IMR-90 (cell line): ENCODE data around the gene BASP1. TPM values are rescaled to one million over a fixed set of nuclear protein-coding genes. Genes with fewer than 3 reads are reported as not detected.

ENCODE experiments used
- ATAC-seq: fragments of 200-7000 bp; cut with Tn5 transposase; 2 replicates; pipeline ENCODE4 v1.9.1; 2020; ENCODE audit warnings: low read depth, mild to moderate bottlenecking, moderate library complexity
- BruUV-seq: library from RNA; stranded (reverse); fragments of 400-500 nt; replicated peaks from 2 replicates; lab custom pipeline; 2021; lab: Mats Ljungman, UMichigan
- CTCF ChIA-PET: fragments of 300-600 bp; formaldehyde crosslinking; extraction: SDS; loops from one replicate; lab custom pipeline; 2021; ENCODE audit warnings: antibody characterized with exemption; lab: Yijun Ruan, JAX
- POLR2A ChIA-PET: fragments of 300-600 bp; sonication (Branson Sonifier 250); formaldehyde crosslinking; loops from one replicate; lab custom pipeline; 2022; ENCODE audit warnings: antibody characterized with exemption; ENCODE audit not compliant: unreplicated experiment; lab: Charles Lee
- DNase-seq: peaks from one replicate; pipeline ENCODE4 v3.0.0; 2013
- H2AFZ ChIP-seq: replicated peaks from 2 replicates; pipeline ENCODE3; 2013; ENCODE audit warnings: low read length, mild to moderate bottlenecking; ENCODE audit not compliant: poor library complexity
- H2AK5ac ChIP-seq: 2 replicates; pipeline ENCODE4 v1.6.1; 2013; ENCODE audit warnings: low read depth, low read length, inconsistent platforms
- H2AK9ac ChIP-seq: replicated peaks from 2 replicates; pipeline ENCODE3; 2013; ENCODE audit warnings: mild to moderate bottlenecking, low read depth, low read length, moderate library complexity; ENCODE audit not compliant: poor library complexity
- H2BK120ac ChIP-seq: 2 replicates; pipeline ENCODE4 v1.6.1; 2013; ENCODE audit warnings: low read depth, low read length, inconsistent platforms
- H2BK15ac ChIP-seq: 3 replicates; pipeline ENCODE4 v1.6.1; 2013; ENCODE audit warnings: low read depth, low read length, inconsistent platforms
- H2BK20ac ChIP-seq: 2 replicates; pipeline ENCODE4 v1.6.1; 2013; ENCODE audit warnings: low read depth, mild to moderate bottlenecking, inconsistent platforms, low read length, moderate library complexity
- H2BK5ac ChIP-seq: 2 replicates; pipeline ENCODE4 v1.6.1; 2013; ENCODE audit warnings: mild to moderate bottlenecking, low read depth, low read length, inconsistent platforms; ENCODE audit not compliant: poor library complexity, severe bottlenecking
- H3K14ac ChIP-seq: replicated peaks from 2 replicates; pipeline ENCODE4 v1.6.1; 2013; ENCODE audit warnings: low read depth, low read length, inconsistent platforms
- H3K18ac ChIP-seq: 2 replicates; pipeline ENCODE4 v1.6.1; 2013; ENCODE audit warnings: low read depth, low read length, control low read depth
- H3K23ac ChIP-seq: 2 replicates; pipeline ENCODE4 v1.6.1; 2013; ENCODE audit warnings: low read depth, low read length, inconsistent platforms
- H3K27ac ChIP-seq: 2 replicates; pipeline ENCODE4 v1.5.1; 2013; ENCODE audit warnings: mild to moderate bottlenecking, control low read depth, low read length; ENCODE audit not compliant: insufficient read depth
- H3K27me3 ChIP-seq: 2 replicates; pipeline ENCODE4 v1.6.1; 2013; ENCODE audit warnings: low read length; ENCODE audit not compliant: control insufficient read depth, insufficient read depth
- H3K36me3 ChIP-seq: 2 replicates; pipeline ENCODE4 v1.6.1; 2013; ENCODE audit warnings: low read length, mixed read lengths; ENCODE audit not compliant: control insufficient read depth, insufficient read depth
- H3K4ac ChIP-seq: 2 replicates; pipeline ENCODE4 v1.6.1; 2013; ENCODE audit warnings: low read depth, low read length, inconsistent platforms
- H3K4me1 ChIP-seq: 2 replicates; pipeline ENCODE4 v1.6.1; 2013; ENCODE audit warnings: low read length, mixed read lengths; ENCODE audit not compliant: control insufficient read depth, insufficient read depth
- H3K4me2 ChIP-seq: 2 replicates; pipeline ENCODE4 v1.6.1; 2013; ENCODE audit warnings: low read depth, mild to moderate bottlenecking, control low read depth, low read length, moderate library complexity
- H3K4me3 ChIP-seq: 2 replicates; pipeline ENCODE4 v1.5.1; 2013; ENCODE audit warnings: low read depth, mild to moderate bottlenecking, control low read depth, low read length, moderate library complexity; ENCODE audit not compliant: insufficient read depth
- H3K56ac ChIP-seq: 2 replicates; pipeline ENCODE4 v1.6.1; 2013; ENCODE audit warnings: low read length, inconsistent platforms; ENCODE audit not compliant: insufficient read depth; ENCODE audit errors: extremely low read depth
- H3K79me1 ChIP-seq, 2 experiments: 2 replicates each; pipeline ENCODE4 v1.6.1; 2013; ENCODE audit warnings: low read length in 2 of 2, inconsistent platforms in 1 of 2, low read depth in 1 of 2
- H3K9ac ChIP-seq: 2 replicates; pipeline ENCODE4 v1.6.1; 2013; ENCODE audit warnings: low read depth, low read length, control low read depth
- H3K9me1 ChIP-seq: 2 replicates; pipeline ENCODE4 v1.6.1; 2013; ENCODE audit warnings: low read length, inconsistent platforms; ENCODE audit not compliant: insufficient read depth
- H3K9me3 ChIP-seq: 2 replicates; pipeline ENCODE4 v1.6.1; 2013; ENCODE audit warnings: low read length; ENCODE audit not compliant: control insufficient read depth, insufficient read depth
- H4K20me1 ChIP-seq: 2 replicates; pipeline ENCODE4 v1.6.1; 2013; ENCODE audit warnings: low read length, inconsistent platforms; ENCODE audit not compliant: insufficient read depth
- H4K5ac ChIP-seq: 2 replicates; pipeline ENCODE4 v1.6.1; 2013; ENCODE audit warnings: mild to moderate bottlenecking, low read depth, low read length, control low read depth
- H4K8ac ChIP-seq, 2 experiments: 2 replicates each; pipeline ENCODE4 v1.6.1; 2013; ENCODE audit warnings: low read depth in 2 of 2, low read length in 2 of 2, control low read depth in 1 of 2, inconsistent platforms in 1 of 2
- H4K91ac ChIP-seq: 2 replicates; pipeline ENCODE4 v1.6.1; 2013; ENCODE audit warnings: low read depth, low read length, inconsistent platforms; ENCODE audit not compliant: insufficient read depth
- MXI1 ChIP-seq: IDR thresholded peaks from 2 replicates; pipeline ENCODE4 v1.6.1; 2012; ENCODE audit warnings: low read depth, mild to moderate bottlenecking, low read length, moderate library complexity, borderline replicate concordance
- WGBS, 2 experiments: methylation state at CpG; one replicate each; pipeline versions ENCODE4 v1.1.5 to v1.1.7; 2013; ENCODE audit warnings: missing lambda C conversion rate in 2 of 2; ENCODE audit not compliant: insufficient read length in 1 of 2; ENCODE audit errors: extremely low coverage in 2 of 2; 5-methylcytosine and 5-hydroxymethylcytosine counted together
- dilution Hi-C: fragments of 300-500 bp; cut with HindIII; formaldehyde crosslinking; loops from one replicate; pipeline ENCODE4 v1.14.3; 2018; ENCODE audit warnings: low sequenced_read_pairs; ENCODE audit not compliant: unreplicated experiment
- in situ Hi-C: fragments of 300-500 bp; cut with MboI; formaldehyde crosslinking; loops from 3 replicates; pipeline ENCODE4 v1.14.3; 2019; ENCODE audit warnings: low sequenced_read_pairs, inconsistent platforms, mixed read lengths
- intact Hi-C: fragments of 100-400 bp; cut with micrococcal nuclease; formaldehyde crosslinking; loops from 2 replicates; pipeline ENCODE4 v1.10.0; 2022
- polyA plus RNA-seq, 3 experiments: library from polyadenylated mRNA; depleted of rRNA; stranded (reverse); fragments of >200 nt; gene quantifications; 2 replicates each; pipeline ENCODE4 v1.2.3, GENCODE V29; 2012; ENCODE audit warnings: low replicate concordance in 1 of 3
- total RNA-seq: library from RNA; depleted of rRNA; stranded (reverse); fragments of >200 nt; gene quantifications from 2 replicates; pipeline ENCODE4 v1.2.3, GENCODE V29; 2012

The BASP1 gene
- total and polyA plus RNA-seq, 2 of the 4 experiments (the other 2 are of a cell fraction), result 39.6 to 103 TPM

DNA sequence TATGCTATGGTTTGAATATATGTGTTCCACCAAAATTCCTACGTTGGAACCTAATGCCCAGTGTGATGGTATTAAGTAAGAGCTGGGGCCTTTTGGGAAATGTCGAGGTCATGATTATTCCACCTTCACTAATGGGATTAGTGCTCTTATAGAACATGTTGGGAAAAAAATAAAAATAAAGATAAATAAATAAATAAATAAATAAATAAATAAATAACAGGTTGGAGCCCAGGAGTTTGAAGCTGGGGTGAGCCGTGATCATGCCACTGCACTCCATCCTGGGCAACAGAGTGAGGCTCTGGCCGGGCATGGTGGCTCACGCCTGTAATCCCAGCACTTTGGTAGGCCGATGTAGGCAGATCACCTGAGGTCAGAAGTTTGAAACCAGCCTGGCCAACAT, 22.5 kb downstream of the BASP1 start:
- BruUV-seq, result no TSS peak
- CTCF ChIA-PET, result interaction anchor here (0.6 kb wide), 1 partner anchor 32 kb away, joined by 3 read pairs; no protein-coding TSS in a partner anchor
- in situ Hi-C loops, result no loop called here

More for the DNA sequence above, 22.5 kb downstream of the BASP1 start:
- no peak overlapping the region for H4K91ac ChIP-seq
- no peak overlapping the region for H3K4ac ChIP-seq
- H2AFZ ChIP-seq, result no peak overlapping the region
- H3K4me3 ChIP-seq, result no peak overlapping the region
- no peak overlapping the region for H2AK9ac ChIP-seq
- H2BK120ac ChIP-seq, result no peak overlapping the region
- peaks cover 19% of the 10 kb centered on the region for H3K9me1 ChIP-seq
- dilution Hi-C loops, result no loop called here
- H3K36me3 ChIP-seq, result peaks cover 10% of the 10 kb centered on the region; the same call in 1 of the 2 replicates
- POLR2A ChIA-PET, result no interaction called here
- no peak overlapping the region for H3K27ac ChIP-seq
- peaks cover 23% of the 10 kb centered on the region for H3K4me1 ChIP-seq
- no peak overlapping the region for H3K4me2 ChIP-seq
- no peak overlapping the region for H3K18ac ChIP-seq
- intact Hi-C loops, result no loop called here
- H3K9ac ChIP-seq, result no peak overlapping the region
- no peak overlapping the region for H3K14ac ChIP-seq
- H2BK20ac ChIP-seq, result no peak overlapping the region
- no peak overlapping the region for H4K8ac ChIP-seq
- H3K23ac ChIP-seq, result 0 out of 2 replicates have a peak overlapping the region, but pooled peaks have one; percentile 87
- no peak overlapping the region for H2AK5ac ChIP-seq
- no peak overlapping the region for H4K5ac ChIP-seq
- H3K79me1 ChIP-seq, result peaks cover 5 to 68% of the 10 kb centered on the region in 2 experiments; a peak in 3 of 4 replicates
- no peak for ATAC-seq
- DNase-seq, result no peak
- no peak for TF ChIP-seq MXI1
- no peaks in the 10 kb centered on the region for H3K27me3 ChIP-seq
- no peaks in the 10 kb centered on the region for H3K9me3 ChIP-seq
- no peak overlapping the region for H2BK15ac ChIP-seq
- H3K56ac ChIP-seq, result no peak overlapping the region
- peaks cover 76% of the 10 kb centered on the region for H4K20me1 ChIP-seq
- 100% methylated on average over 4 of the region's 6 CpGs; no CpG with 5 or more reads in 1 of the 2 experiments for WGBS, 2 experiments
- peak overlapping the region; percentile 13 for H2BK5ac ChIP-seq
